ENCODE measurements around the gene PARP16. TPM values are rescaled to one million over a fixed set of nuclear protein-coding genes. Genes with fewer than 3 reads are reported as not detected.
A peak's percentile ranks its signal among the peaks of the same experiment; 100 is the strongest.

The PARP16 gene
- total and polyA plus RNA-seq, 5 donors from 2014 or later, result 14.9 to 25.9 (median 20.8) TPM

DNA sequence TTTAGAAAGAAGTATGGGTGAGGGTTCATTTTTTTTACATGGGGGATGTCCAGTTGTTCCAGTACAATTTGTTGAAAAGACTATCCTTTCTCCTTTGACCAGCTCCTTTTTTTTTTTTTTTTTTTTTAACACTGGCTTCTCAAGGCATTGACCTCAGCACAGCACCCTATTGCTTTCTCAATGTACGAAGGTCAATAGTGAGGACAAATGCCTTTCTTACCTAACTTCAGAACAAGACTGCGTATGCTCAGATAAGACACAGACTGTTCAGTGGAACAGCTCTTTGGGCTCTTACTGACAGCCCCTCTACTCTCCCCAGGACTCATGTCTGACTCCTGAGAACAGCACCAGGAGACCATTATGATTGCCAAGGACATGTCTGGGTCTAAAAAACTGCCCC lies 65.0 kb downstream of the PARP16 start:
- no peaks in the 10 kb centered on the region for H3K27me3 ChIP-seq (ENCODE audit: control insufficient read depth, insufficient read depth, low read length)
- Mint-ChIP-seq H3K27ac (no peak overlapping the region), H3K27me3 (peaks cover 5% of the 10 kb centered on the region), H3K4me1 (peaks cover 0 to 11% (median 1%) of the 10 kb centered on the region in 4 donors), H3K9me3 (no peaks in the 10 kb centered on the region), H3K36me3 (no peaks in the 10 kb centered on the region), H3K4me3 (no peak overlapping the region)
- H3K4me1 ChIP-seq (ENCODE audit: control insufficient read depth, insufficient read depth, low read length, poor library complexity, severe bottlenecking), result no peaks in the 10 kb centered on the region
- H3K27ac ChIP-seq (ENCODE audit: insufficient read depth, low read length, poor library complexity, severe bottlenecking), result no peak overlapping the region
- H3K9me3 ChIP-seq (ENCODE audit: control insufficient read depth in 2 of 2, low read length in 2 of 2), result no peaks in the 10 kb centered on the region
- DNase-seq, result no peak
- no peaks in the 10 kb centered on the region for H3K36me3 ChIP-seq (ENCODE audit: control insufficient read depth, insufficient read depth, low read length)
- no peak for ATAC-seq (ENCODE audit: low read depth in 2 of 2)
- H3K4me3 ChIP-seq (ENCODE audit: low read depth, low read length), result no peak overlapping the region

DNA sequence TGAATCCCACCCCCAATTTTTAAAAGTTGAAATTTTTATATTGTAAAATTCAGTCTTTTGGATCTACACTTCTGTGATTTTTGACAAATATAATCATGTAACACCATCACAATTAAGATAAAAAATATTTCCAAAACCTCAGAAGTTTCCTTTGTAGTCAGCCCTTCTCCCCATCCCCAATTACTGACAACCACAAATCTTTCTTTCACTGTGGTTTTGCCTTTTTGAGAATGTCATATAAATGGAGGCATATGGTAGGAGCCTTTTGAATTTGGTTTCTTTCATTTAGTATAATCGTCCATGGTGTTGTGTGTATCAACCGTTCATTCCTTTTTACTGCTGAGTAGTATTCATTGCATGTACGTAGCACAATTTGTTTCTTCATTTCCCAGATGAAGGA lies 67.5 kb downstream of the PARP16 start:
- Mint-ChIP-seq H3K27me3 (peaks cover 5% of the 10 kb centered on the region), H3K4me1 (peaks cover 0 to 11% (median 1%) of the 10 kb centered on the region in 4 donors), H3K4me3 (no peak overlapping the region), H3K27ac (no peak overlapping the region), H3K36me3 (no peaks in the 10 kb centered on the region), H3K9me3 (no peaks in the 10 kb centered on the region)
- no peak overlapping the region for H3K27ac ChIP-seq (ENCODE audit: insufficient read depth, low read length, poor library complexity, severe bottlenecking)
- H3K9me3 ChIP-seq (ENCODE audit: control insufficient read depth in 2 of 2, low read length in 2 of 2), result no peaks in the 10 kb centered on the region
- ATAC-seq (ENCODE audit: low read depth in 2 of 2), result no peak
- no peak overlapping the region for H3K4me3 ChIP-seq (ENCODE audit: low read depth, low read length)
- no peaks in the 10 kb centered on the region for H3K36me3 ChIP-seq (ENCODE audit: control insufficient read depth, insufficient read depth, low read length)
- no peaks in the 10 kb centered on the region for H3K27me3 ChIP-seq (ENCODE audit: control insufficient read depth, insufficient read depth, low read length)
- no peak for DNase-seq
- H3K4me1 ChIP-seq (ENCODE audit: control insufficient read depth, insufficient read depth, low read length, poor library complexity, severe bottlenecking), result no peaks in the 10 kb centered on the region

DNA sequence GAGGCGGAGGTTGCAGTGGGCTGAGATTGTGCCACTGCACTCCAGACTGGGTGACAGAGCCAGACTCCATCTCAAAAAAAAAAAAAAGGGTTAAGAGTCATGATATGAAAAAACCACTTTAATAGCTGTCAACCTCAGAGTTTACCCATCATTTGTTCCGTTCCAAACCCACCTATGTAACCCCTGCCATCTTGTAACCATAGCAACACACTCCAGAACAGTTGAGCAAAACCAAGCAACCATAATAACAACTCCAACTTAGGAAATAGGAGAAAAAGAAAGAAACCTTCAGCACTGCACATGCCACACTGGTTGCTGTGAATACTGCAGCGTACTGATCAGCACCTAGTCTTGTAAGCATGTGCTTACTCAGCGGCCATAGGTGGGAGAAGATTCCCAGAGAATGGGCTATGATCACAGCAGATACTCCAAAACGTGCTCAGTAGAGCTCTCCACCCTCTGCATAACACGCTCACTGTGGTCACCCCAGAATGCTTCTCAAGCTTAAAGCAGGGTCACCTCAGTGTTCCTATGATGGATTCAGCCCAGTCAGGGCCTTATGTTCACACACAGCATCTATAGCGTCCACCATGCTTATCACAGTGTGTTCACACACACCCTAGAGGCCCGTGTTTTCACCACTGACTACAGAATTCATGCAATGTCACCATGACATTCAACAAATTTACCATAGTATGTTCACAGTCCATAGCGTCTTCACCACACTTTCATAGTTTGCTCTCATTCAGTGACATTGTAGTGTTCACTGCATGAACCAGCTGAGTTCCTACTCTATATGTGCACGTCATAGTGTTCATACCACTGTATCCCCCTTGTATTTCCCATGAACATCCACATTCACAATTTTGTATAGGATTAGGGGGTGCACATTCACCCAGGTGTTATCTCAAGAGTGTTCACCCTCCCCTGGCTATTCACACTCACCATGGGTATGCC lies 68.9 kb downstream of the PARP16 start:
- DNase-seq, result no peak
- H3K27me3 ChIP-seq (ENCODE audit: control insufficient read depth, insufficient read depth, low read length), result no peaks in the 10 kb centered on the region
- no peaks in the 10 kb centered on the region for H3K4me1 ChIP-seq (ENCODE audit: control insufficient read depth, insufficient read depth, low read length, poor library complexity, severe bottlenecking)
- Mint-ChIP-seq H3K4me3 (no peak overlapping the region), H3K27me3 (peaks cover 5% of the 10 kb centered on the region), H3K36me3 (no peaks in the 10 kb centered on the region), H3K27ac (no peak overlapping the region), H3K4me1 (peaks cover 0 to 11% (median 1%) of the 10 kb centered on the region in 4 donors), H3K9me3 (no peaks in the 10 kb centered on the region)
- no peak overlapping the region for H3K4me3 ChIP-seq (ENCODE audit: low read depth, low read length)
- no peak for ATAC-seq (ENCODE audit: low read depth in 2 of 2)
- H3K27ac ChIP-seq (ENCODE audit: insufficient read depth, low read length, poor library complexity, severe bottlenecking), result no peak overlapping the region
- H3K36me3 ChIP-seq (ENCODE audit: control insufficient read depth, insufficient read depth, low read length), result no peaks in the 10 kb centered on the region
- H3K9me3 ChIP-seq (ENCODE audit: control insufficient read depth in 2 of 2, low read length in 2 of 2), result no peaks in the 10 kb centered on the region

DNA sequence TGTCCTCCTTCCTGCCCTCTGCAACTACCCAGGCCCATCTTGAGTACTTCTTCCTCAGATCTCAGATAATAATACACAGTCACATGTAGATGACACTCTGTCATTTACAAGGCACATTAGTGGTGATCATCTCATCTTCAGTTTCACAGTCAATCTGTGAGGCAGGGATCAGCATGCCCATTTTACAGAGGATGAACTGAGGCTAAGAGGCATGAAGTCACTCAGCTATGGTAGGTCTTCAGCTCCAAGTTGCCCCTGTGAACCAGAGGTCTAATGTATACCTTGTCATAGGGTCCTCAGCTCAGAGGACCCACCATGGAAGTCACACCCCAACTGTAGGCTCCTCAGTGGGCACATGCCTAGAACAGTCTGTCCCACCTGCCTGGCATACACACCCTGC lies 71.2 kb downstream of the PARP16 start:
- H3K4me3 Mint-ChIP-seq, result no peak overlapping the region
- no peaks in the 10 kb centered on the region for H3K9me3 ChIP-seq (ENCODE audit: control insufficient read depth in 2 of 2, low read length in 2 of 2)

DNA sequence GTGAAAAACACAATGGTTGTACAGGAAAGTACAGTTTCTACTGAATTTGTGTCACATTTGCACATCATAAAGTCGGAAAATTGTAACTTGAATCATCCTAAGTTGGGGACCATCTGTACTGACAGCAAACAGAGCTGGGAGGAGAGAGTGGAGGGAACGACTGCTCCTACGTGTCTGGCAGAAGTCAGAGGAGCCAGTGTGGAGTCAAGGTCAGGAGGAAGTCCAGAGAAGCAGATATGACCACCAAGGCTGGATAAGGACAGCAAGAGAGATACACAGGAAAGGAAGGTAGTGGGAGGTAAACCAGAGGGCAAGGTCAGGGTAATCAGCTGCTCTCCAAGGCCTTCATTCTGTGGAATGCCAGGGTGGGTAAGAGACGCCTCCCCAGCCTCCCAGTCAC lies 72.7 kb downstream of the PARP16 start:
- Histone ChIP-seq H3K36me3 (ENCODE audit: control insufficient read depth, insufficient read depth, low read length) (no peaks in the 10 kb centered on the region), H3K27ac (ENCODE audit: insufficient read depth, low read length, poor library complexity, severe bottlenecking) (no peak overlapping the region), H3K4me1 (ENCODE audit: control insufficient read depth, insufficient read depth, low read length, poor library complexity, severe bottlenecking) (no peaks in the 10 kb centered on the region), H3K9me3 (ENCODE audit: control insufficient read depth in 2 of 2, low read length in 2 of 2) (no peaks in the 10 kb centered on the region), H3K4me3 (ENCODE audit: low read depth, low read length) (no peak overlapping the region), H3K27me3 (ENCODE audit: control insufficient read depth, insufficient read depth, low read length) (no peaks in the 10 kb centered on the region)
- Mint-ChIP-seq H3K36me3 (no peaks in the 10 kb centered on the region), H3K27ac (peak overlapping the region in 1 of 3 donors; percentile 67), H3K9me3 (no peaks in the 10 kb centered on the region), H3K4me1 (peaks cover 0 to 11% (median 4%) of the 10 kb centered on the region in 4 donors), H3K27me3 (no peaks in the 10 kb centered on the region), H3K4me3 (no peak overlapping the region)
- no peak for ATAC-seq (ENCODE audit: low read depth in 2 of 2)
- DNase-seq, result no peak

More for the DNA sequence above, 71.2 kb downstream of the PARP16 start:
- Mint-ChIP-seq H3K36me3 (no peaks in the 10 kb centered on the region), H3K9me3 (no peaks in the 10 kb centered on the region), H3K4me1 (peaks cover 0 to 11% (median 4%) of the 10 kb centered on the region in 4 donors), H3K27me3 (no peaks in the 10 kb centered on the region), H3K27ac (peak overlapping the region in 1 of 3 donors; percentile 20)
- Histone ChIP-seq H3K27me3 (ENCODE audit: control insufficient read depth, insufficient read depth, low read length) (no peaks in the 10 kb centered on the region), H3K36me3 (ENCODE audit: control insufficient read depth, insufficient read depth, low read length) (no peaks in the 10 kb centered on the region), H3K4me1 (ENCODE audit: control insufficient read depth, insufficient read depth, low read length, poor library complexity, severe bottlenecking) (no peaks in the 10 kb centered on the region), H3K27ac (ENCODE audit: insufficient read depth, low read length, poor library complexity, severe bottlenecking) (no peak overlapping the region), H3K4me3 (ENCODE audit: low read depth, low read length) (no peak overlapping the region)
- ATAC-seq (ENCODE audit: low read depth in 2 of 2) (no peak), DNase-seq (no peak)

DNA sequence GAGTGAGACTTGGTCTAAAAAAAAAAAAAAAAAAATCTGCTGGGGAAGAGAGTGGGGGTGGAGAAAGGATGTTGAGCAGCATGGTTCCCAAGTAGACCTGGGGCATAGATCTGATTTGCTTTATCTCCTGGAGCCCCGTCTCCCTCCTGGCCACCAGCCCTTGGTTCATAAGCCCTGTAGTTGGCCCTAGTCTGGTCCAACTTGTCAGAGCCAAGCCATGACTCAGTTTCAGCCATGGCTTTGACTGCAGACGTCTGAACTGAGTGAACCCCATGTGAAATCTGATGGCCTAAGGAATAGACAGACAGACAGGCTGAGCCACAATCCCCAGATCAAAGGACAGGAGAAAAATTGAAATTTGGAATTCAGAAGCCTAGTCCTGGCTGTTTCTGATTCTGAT lies 73.4 kb downstream of the PARP16 start:
- Histone ChIP-seq H3K27me3 (ENCODE audit: control insufficient read depth, insufficient read depth, low read length) (no peaks in the 10 kb centered on the region), H3K4me3 (ENCODE audit: low read depth, low read length) (no peak overlapping the region), H3K9me3 (ENCODE audit: control insufficient read depth in 2 of 2, low read length in 2 of 2) (no peaks in the 10 kb centered on the region), H3K27ac (ENCODE audit: insufficient read depth, low read length, poor library complexity, severe bottlenecking) (no peak overlapping the region), H3K4me1 (ENCODE audit: control insufficient read depth, insufficient read depth, low read length, poor library complexity, severe bottlenecking) (no peaks in the 10 kb centered on the region), H3K36me3 (ENCODE audit: control insufficient read depth, insufficient read depth, low read length) (no peaks in the 10 kb centered on the region)
- Mint-ChIP-seq H3K36me3 (no peaks in the 10 kb centered on the region), H3K27me3 (no peaks in the 10 kb centered on the region), H3K4me3 (no peak overlapping the region), H3K4me1 (peaks cover 0 to 5% (median 3%) of the 10 kb centered on the region in 4 donors), H3K9me3 (no peaks in the 10 kb centered on the region), H3K27ac (no peak overlapping the region)
- DNase-seq (no peak), ATAC-seq (ENCODE audit: low read depth in 2 of 2) (no peak)

DNA sequence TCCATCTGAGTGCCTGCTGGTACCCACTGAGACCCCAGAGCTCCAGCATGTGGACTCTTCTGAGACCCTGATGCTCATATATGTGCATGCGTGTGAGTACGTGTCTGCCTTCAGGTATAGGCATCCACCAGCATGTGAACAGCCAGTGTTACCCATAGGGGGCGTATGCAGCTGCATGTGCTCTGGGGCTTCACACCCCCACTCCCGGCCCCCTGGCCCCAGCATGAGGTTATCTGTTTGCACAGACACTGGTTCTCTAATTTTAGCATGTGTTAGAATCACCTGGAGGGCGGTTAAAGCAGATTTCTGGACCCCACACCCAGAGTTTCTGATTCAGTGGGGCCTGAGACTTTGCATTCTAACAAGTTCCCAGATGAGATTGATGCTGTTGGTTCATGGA lies 74.6 kb downstream of the PARP16 start:
- Mint-ChIP-seq H3K4me3 (no peak overlapping the region), H3K9me3 (no peaks in the 10 kb centered on the region), H3K27ac (peak overlapping the region in 1 of 3 donors; percentile 20), H3K4me1 (peaks cover 0 to 4% (median under 1%) of the 10 kb centered on the region in 4 donors), H3K36me3 (no peaks in the 10 kb centered on the region), H3K27me3 (no peaks in the 10 kb centered on the region)
- H3K9me3 ChIP-seq (ENCODE audit: control insufficient read depth in 2 of 2, low read length in 2 of 2), result no peaks in the 10 kb centered on the region
- H3K36me3 ChIP-seq (ENCODE audit: control insufficient read depth, insufficient read depth, low read length), result no peaks in the 10 kb centered on the region
- ATAC-seq (ENCODE audit: low read depth in 2 of 2) (no peak), DNase-seq (peak in 1 of 3 donors; percentile 50)
- H3K27ac ChIP-seq (ENCODE audit: insufficient read depth, low read length, poor library complexity, severe bottlenecking), result no peak overlapping the region
- H3K27me3 ChIP-seq (ENCODE audit: control insufficient read depth, insufficient read depth, low read length), result no peaks in the 10 kb centered on the region
- no peaks in the 10 kb centered on the region for H3K4me1 ChIP-seq (ENCODE audit: control insufficient read depth, insufficient read depth, low read length, poor library complexity, severe bottlenecking)
- no peak overlapping the region for H3K4me3 ChIP-seq (ENCODE audit: low read depth, low read length)

Data from CD4-positive, CD25-positive, alpha-beta regulatory T cell (primary cell).